GM12878 (cell line): ENCODE measurements around the gene NCKIPSD.
"Not testable (repeated sequence)": the region's sequence is repeated elsewhere in the genome, so short reads cannot be mapped to it uniquely, and the experiment has no call there.

ENCODE experiments used
- BACH1 ChIP-seq: fragments of 450-650 bp; IDR thresholded peaks from 2 replicates; pipeline ENCODE4 v1.6.1; 2017; ENCODE audit warnings: mild to moderate bottlenecking, borderline replicate concordance
- JUND ChIP-seq: IDR thresholded peaks from 2 replicates; pipeline ENCODE4 v1.6.1; 2012; ENCODE audit warnings: low read depth, mild to moderate bottlenecking, low read length, improper control_type of control experiment, moderate library complexity
- MTA3 ChIP-seq: IDR thresholded peaks from 2 replicates; pipeline ENCODE4 v1.6.1; 2012; ENCODE audit warnings: low read length, inconsistent platforms, borderline replicate concordance
- PML ChIP-seq: IDR thresholded peaks from 2 replicates; pipeline ENCODE4 v1.6.1; 2012; ENCODE audit warnings: low read length, inconsistent platforms
- POLR2AphosphoS5 ChIP-seq: IDR thresholded peaks from 2 replicates; pipeline ENCODE4 v1.6.1; 2011; ENCODE audit warnings: mild to moderate bottlenecking, low read length, inconsistent platforms
- RELA ChIP-seq: fragments of 450-650 bp; IDR thresholded peaks from 2 replicates; pipeline ENCODE4 v1.8.0; 2014; ENCODE audit warnings: borderline replicate concordance; ENCODE audit not compliant: partially characterized antibody
- SRF ChIP-seq, 2 experiments: IDR thresholded peaks; 2 replicates each; pipeline ENCODE4 v1.6.1; 2011; ENCODE audit warnings: low read depth in 2 of 2, low read length in 2 of 2, mild to moderate bottlenecking in 1 of 2, moderate library complexity in 1 of 2
- ZSCAN29 ChIP-seq: fragments of 450-650 bp; IDR thresholded peaks from 2 replicates; pipeline ENCODE4 v1.6.1; 2017; ENCODE audit warnings: mild to moderate bottlenecking, moderate library complexity
- ZZZ3 ChIP-seq: IDR thresholded peaks from 2 replicates; pipeline ENCODE4 v1.6.1; 2011; ENCODE audit warnings: low read depth; ENCODE audit not compliant: control insufficient read depth, insufficient read length
- TF ChIP-seq, protein P1 (sequence below): IDR thresholded peaks from 2 replicates; pipeline ENCODE4 v1.6.1; 2011; ENCODE audit warnings: low read depth, mild to moderate bottlenecking, low read length, moderate library complexity, borderline replicate concordance; ENCODE audit errors: extremely low read depth
- TF ChIP-seq, protein P2 (sequence below), 3 experiments: IDR thresholded peaks in 2 of 3; conservative IDR thresholded peaks in 1 of 3; 2 replicates each; pipeline ENCODE4 v1.5.1; 2011; ENCODE audit warnings: low read depth in 3 of 3, low read length in 3 of 3, mild to moderate bottlenecking in 3 of 3, control low read depth in 2 of 3, moderate library complexity in 2 of 3, inconsistent platforms in 1 of 3, mixed read lengths in 1 of 3; ENCODE audit not compliant: control insufficient read depth in 2 of 3, insufficient read depth in 1 of 3; ENCODE audit errors: extremely low read depth in 1 of 3
- TF ChIP-seq, protein P3 (sequence below): IDR thresholded peaks from 2 replicates; pipeline ENCODE4 v1.6.1; 2012; ENCODE audit warnings: mild to moderate bottlenecking, low read depth, low read length

DNA sequence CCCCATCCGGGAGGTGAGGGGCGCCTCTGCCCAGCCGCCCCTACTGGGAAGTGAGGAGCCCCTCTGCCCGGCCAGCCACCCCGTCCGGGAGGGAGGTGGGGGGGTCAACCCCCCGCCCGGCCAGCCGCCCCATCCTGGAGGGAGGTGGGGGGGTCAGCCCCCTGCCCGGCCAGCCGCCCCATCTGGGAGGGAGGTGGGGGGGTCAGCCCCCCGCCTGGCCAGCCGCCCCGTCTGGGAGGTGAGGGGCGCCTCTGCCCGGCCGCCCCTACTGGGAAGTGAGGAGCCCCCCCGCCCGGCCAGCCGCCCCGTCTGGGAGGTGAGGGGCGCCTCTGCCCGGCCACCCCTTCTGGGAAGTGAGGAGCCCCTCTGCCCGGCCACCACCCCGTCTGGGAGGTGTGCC lies 48.8 kb upstream of the NCKIPSD start:
- not testable (repeated sequence) for TF ChIP-seq POLR2AphosphoS5; PML; JUND; ZSCAN29; MTA3; RELA; SRF (IDR thresholded peaks at IDR 0.05; ENCODE audit: low read depth in 2 of 2, low read length in 2 of 2); BACH1; ZZZ3
- TF ChIP-seq, protein P1, sequence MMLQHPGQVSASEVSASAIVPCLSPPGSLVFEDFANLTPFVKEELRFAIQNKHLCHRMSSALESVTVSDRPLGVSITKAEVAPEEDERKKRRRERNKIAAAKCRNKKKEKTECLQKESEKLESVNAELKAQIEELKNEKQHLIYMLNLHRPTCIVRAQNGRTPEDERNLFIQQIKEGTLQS: not testable (repeated sequence)
- TF ChIP-seq, protein P2, sequence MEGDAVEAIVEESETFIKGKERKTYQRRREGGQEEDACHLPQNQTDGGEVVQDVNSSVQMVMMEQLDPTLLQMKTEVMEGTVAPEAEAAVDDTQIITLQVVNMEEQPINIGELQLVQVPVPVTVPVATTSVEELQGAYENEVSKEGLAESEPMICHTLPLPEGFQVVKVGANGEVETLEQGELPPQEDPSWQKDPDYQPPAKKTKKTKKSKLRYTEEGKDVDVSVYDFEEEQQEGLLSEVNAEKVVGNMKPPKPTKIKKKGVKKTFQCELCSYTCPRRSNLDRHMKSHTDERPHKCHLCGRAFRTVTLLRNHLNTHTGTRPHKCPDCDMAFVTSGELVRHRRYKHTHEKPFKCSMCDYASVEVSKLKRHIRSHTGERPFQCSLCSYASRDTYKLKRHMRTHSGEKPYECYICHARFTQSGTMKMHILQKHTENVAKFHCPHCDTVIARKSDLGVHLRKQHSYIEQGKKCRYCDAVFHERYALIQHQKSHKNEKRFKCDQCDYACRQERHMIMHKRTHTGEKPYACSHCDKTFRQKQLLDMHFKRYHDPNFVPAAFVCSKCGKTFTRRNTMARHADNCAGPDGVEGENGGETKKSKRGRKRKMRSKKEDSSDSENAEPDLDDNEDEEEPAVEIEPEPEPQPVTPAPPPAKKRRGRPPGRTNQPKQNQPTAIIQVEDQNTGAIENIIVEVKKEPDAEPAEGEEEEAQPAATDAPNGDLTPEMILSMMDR (IDR thresholded peaks at IDR 0.05 in 2 of 3, conservative IDR thresholded peaks at IDR 0.05 in 1 of 3; ENCODE audit: control insufficient read depth in 2 of 3, extremely low read depth in 1 of 3, insufficient read depth in 1 of 3, low read depth in 3 of 3, low read length in 3 of 3): not testable (repeated sequence)
- TF ChIP-seq, protein P3, sequence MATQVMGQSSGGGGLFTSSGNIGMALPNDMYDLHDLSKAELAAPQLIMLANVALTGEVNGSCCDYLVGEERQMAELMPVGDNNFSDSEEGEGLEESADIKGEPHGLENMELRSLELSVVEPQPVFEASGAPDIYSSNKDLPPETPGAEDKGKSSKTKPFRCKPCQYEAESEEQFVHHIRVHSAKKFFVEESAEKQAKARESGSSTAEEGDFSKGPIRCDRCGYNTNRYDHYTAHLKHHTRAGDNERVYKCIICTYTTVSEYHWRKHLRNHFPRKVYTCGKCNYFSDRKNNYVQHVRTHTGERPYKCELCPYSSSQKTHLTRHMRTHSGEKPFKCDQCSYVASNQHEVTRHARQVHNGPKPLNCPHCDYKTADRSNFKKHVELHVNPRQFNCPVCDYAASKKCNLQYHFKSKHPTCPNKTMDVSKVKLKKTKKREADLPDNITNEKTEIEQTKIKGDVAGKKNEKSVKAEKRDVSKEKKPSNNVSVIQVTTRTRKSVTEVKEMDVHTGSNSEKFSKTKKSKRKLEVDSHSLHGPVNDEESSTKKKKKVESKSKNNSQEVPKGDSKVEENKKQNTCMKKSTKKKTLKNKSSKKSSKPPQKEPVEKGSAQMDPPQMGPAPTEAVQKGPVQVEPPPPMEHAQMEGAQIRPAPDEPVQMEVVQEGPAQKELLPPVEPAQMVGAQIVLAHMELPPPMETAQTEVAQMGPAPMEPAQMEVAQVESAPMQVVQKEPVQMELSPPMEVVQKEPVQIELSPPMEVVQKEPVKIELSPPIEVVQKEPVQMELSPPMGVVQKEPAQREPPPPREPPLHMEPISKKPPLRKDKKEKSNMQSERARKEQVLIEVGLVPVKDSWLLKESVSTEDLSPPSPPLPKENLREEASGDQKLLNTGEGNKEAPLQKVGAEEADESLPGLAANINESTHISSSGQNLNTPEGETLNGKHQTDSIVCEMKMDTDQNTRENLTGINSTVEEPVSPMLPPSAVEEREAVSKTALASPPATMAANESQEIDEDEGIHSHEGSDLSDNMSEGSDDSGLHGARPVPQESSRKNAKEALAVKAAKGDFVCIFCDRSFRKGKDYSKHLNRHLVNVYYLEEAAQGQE: not testable (repeated sequence)
